Liver (tissue), 2 donors: ENCODE measurements around the gene RHBDD3.

Experiments used
- JUND ChIP-seq, 2 donors: IDR thresholded peaks; 2 replicates each; pipeline ENCODE4 v1.6.1; 2016; ENCODE audit warnings: antibody characterized with exemption in 2 of 2
- TAF1 ChIP-seq: conservative IDR thresholded peaks from 2 replicates; pipeline ENCODE4 v1.6.1; 2016; ENCODE audit warnings: antibody characterized with exemption, mild to moderate bottlenecking
- donor health status: healthy.

DNA sequence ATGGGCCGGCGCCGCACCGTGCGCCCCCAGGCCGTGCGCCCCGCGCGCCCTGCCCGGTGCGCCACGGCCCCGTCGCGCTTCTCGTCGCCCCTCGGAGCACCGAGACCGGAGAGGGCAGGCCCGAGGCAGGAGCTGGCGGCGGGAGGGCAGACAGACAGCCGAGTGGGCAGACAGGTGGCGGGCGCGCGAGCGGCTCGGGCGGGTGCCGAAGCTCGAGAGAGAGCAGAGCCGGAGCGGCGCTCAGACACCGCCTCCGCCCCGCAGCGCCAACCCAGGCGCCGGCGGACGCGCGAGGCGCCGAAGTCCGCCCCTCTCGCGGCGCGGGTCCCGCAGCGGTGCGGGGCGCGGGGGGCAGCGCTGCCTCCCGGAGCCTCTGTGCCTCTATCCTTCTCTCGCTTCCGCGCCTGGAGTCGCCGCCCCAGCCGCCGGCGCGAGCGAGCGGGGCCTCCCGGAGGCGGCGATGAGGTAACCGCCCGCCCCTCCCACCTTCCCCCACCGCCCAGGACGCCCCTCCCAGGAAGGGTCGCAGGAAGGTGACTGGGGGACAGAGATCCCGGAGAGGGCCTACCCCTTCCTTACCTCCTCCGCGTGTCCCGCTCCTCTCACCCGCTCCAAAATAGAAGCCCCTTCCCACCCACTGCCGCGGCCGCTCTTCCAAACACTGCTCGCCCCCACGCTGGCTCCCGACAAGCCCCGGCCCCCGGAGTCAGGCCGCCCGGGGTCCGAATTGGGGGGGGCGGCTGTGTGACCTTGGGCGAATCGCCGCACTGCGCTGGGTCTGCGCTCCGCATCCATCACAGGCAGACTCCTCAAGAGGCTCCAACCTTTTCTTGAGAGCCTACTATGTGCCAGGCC lies 47.7 kb upstream of the RHBDD3 start, which contains the start of gene RASL10A:
- TF ChIP-seq TAF1, result no peak
- TF ChIP-seq JUND (IDR thresholded peaks at IDR 0.05), result no peak
